ENCODE measurements around the gene PRKG1.

GRCh38 chr10:52268790-52269189, 1194.5 kb downstream of the PRKG1 start:
- no peak for TF ChIP-seq POLR2A (IDR thresholded peaks at IDR 0.05; ENCODE audit: low read depth, low read length)
- no peak for TF ChIP-seq TAF1 (IDR thresholded peaks at IDR 0.05; ENCODE audit: borderline replicate concordance, low read depth, low read length)
